Measurements from ENCODE around the gene DLX2.
A peak's percentile ranks its signal among the peaks of the same experiment; 100 is the strongest.

The DLX2 gene

DNA sequence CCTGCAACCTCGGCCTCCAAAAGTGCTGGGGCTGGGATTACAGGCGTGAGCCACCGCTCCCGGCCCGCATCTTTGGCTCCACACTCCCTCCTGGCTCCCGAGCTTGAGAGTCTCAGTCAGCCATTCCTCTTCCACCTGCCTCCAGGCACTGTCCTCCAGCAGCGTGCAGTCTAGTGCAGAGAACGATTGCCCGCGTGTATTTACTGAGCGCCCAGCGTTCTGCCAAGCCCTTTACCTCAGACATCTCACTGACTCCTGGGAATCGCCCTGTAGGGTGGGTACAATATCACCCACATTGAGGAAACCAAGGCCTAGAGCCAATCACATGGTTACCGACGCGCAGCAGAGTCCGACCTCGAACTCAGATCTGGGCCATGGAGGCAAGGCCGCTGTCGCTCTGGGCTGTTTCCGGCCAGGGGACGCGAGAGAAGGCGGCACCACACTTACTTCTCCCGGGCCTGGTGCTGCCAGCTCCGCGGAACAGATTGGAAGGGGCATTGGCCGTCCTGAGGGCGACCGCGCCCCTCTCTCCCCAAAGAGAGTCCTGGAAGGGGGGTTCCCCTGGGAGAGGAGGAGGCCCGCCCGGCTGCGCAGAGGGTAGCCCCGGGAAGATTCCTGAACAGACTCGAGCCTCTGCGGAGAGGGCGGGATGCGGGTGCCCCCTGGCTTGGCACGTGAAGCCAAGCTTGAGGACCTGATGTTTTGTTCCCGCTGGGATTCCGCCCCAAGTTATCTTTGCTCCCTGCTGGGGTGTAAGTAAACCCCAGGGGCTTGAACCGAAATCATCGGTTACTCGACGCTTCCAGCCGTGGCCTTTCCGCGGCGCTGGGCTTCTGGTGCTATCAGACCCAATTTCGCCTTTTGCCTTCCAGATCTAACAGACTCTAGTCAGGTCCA, 5.2 kb upstream of the DLX2 start:
- DNase-seq = no peak

DNA sequence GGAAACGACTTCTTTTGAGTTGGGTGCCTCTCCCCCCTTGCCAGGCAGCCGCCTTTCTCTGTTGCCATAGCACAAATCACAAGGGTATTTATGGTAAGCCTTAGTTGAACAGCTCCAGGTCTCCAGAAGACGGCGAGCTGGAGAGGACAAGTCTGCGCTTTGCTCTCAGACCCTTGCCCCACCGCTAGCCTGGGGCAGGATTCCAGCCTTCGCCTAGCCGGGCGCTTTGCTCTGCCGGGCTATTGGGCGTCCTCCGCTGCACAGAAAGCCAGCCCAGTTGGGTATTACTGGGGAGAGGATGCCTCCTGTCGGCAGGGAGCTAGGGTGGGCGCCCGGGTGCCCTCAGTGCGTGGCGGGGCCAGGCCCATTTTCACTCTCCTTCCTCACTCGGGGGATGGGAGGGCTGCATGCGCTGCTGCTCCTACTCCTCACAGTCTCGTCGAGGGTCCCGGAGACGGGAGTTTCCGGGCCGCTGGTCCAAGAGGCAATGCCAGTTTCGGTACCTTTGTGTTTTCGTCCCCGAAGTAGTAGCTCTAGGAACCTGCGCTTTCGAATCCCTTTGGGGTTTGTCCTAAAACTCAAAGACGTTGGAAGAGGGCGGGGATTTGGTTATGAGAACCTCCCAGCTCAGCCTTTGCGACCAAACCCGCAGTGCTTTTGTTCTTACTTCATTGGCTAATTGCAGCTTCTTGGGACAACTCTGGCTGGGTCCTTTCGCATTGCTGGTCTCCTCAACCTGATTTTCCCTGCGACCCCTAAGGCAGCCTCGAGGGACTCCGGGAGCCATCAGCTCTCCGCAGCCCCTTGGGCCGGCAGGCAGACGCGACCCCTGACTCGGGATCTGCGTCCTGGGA, 3.6 kb upstream of the DLX2 start:
- peak; percentile 39 to 44 for DNase-seq

DNA sequence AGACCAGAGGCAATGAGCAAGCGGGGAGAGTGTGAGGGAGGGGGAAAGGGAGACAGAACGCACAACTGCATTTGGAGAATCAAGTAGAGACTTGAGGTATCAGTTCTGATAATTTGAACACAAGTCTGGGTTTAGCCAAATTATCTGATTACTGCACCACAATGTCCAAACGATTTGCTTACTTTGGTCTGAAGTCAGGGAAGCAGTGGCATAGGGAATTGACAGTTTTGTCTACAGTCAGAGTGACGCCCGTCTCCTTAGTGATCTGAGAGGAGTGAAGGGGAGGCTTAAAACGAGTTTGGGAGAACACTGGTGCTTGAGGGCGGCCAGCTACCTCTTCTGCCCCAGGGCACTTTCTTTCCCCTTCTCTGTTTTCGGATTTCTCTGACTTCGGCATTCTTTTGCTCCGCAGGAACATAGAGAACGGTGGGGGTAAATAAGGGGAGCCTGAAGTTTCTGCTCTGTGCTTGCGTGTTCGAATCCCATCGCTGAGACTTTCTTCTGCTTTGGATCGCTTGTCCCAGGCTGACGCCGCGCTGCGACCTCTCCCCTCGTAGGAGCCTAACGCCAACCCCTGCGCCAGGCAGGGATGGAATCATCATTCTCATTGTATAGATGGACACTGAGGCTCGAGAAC, 2.9 kb upstream of the DLX2 start:
- DNase-seq = no peak

DNA sequence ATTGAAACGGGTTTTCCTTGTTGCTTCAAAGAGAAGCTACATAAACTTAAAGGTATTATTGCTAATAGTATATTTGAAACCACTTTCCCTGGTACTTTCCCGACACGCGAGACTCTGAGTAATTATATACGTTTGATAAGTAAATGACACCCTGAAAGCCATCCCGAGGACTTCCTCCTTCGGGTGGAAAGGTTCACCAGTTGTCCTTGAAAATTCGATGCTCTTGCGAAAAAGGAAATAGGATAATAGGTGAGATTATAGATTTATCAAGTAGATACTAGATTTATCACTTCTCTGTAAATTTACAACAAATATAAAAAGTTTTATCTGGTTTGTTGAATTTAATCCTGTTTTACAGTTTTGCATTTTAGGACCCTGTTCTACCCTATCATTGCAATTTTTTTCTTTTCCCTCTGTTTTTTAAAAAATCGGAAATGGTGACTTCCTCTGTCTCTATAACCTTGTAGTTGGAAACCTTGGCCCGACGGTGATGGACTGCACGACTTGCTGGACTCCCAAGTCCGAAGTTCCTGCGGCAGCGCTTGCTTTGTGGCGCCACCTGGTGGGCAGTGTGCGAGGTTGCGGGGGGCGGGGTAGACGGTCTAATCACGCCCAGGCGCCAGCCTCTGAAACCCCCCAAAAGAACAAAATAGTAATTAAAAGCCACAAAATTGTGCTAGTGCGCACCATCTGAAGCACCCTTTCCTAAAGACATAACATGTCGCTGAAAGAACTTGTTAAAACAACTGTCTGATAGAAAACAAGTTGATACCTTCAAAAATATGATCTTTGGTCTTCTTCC, 972 bp upstream of the DLX2 start:
- peak; percentile 75 to 76 for DNase-seq

DNA sequence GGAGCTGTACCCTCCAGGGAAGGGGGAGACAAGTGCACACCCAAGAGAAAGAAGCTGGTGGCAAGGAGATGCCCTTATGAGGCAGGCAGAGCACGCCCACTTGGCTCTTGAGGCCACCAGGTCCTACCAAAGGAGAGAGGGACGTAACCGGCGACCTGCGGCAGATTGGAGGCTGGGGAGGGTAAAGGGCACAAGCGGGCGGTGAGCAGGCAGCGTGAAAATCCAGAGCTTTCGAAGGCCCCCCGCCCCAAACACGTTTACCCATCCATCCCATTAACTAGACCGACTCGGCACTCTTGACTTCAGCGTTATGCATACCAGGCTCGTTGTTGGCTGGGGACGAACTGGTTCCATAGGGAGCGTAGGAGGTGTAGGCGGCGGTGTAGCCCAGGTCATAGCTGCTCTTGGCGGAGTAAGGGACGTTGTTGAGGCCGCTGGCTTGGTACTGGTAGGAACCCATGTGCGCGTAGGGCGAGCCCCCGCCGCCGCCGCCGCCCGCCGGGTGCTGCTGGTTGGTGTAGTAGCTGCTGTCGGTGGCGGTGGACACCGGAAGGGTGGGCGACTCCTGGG, 794 bp downstream of the DLX2 start:
- DNase-seq = no peak

DNA sequence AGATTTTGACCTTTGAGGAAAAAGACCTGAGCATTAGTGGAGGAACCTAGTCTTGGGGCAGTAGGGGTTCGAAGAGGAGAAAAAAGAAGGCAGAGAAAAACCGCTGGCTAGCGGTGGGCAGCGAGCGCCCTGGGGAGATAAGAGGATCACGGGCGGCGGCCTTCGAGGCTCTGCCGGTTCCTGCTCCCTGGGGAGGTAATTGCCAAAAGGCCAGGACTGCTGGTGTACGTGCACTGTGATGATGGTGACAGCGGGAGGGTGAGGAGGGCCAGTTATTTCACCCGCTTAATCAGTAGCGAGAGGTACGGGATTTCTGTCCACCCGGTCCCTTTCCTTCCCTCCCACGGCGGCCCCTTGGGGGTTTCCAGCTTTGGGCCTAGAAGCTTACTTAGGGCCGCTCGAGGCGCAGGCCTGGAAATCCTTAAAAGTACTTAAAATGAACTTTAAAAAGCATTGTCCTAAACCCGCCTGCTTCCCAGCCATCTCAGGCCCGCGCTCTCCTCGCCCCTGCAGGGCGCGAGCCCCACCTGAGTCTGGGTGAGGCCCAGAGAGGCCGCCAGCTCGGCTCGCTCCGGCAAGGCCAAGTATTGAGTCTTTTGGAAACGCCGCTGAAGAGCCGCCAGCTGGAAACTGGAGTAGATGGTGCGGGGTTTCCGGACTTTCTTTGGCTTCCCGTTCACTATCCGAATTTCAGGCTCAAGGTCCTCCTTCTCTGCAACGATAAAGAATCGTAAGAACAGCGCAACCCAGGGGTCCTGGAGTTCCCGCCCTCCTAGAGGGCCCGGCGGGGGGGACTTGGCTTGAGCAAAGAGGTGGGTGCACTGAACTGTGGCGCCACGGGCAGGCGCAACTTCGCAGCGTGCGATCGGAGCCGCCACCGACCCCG, 1.5 kb downstream of the DLX2 start:
- no peak for DNase-seq

DNA sequence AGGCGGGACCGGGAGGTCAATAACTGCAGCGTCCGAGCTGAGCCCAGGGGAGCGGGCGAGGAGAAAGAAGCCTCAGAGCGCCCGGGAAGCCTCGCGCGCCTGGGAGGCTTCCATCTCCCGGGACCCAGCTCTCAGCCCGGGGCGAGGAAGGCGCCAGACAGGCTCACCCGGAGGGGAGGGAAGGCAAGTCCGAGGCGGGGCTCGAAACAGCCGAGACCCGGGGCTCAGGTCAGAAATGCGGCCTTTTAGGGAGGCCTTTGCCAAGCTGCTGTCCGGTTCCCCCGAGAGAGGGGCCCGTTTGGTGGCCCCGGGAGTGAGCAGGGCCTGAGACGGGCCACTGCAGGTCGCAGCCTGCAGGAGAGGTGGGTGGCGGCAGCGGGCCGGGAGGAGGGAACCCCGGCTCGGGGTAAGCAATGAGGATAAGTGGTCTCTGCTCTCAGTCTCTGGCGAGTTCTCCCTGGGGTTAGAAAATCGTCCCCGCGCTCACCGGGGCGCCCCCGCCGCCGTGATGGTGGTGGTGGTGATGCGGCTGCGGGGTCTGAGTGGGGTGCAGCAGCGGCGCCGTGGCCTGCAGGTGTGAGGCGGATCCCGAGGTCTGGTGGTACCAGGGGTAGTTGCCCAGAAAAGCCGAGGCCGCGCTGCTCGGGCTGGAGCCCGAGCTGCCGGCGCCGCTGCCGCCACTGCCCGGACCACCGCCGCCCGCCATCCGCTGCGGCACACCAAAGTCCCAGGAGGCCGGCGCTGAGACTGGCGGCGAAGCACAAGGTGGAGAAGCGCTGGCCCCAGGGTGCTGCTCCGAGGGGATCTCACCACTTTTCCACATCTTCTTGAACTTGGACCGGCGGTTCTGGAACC, 2.4 kb downstream of the DLX2 start:
- DNase-seq = no peak

DNA sequence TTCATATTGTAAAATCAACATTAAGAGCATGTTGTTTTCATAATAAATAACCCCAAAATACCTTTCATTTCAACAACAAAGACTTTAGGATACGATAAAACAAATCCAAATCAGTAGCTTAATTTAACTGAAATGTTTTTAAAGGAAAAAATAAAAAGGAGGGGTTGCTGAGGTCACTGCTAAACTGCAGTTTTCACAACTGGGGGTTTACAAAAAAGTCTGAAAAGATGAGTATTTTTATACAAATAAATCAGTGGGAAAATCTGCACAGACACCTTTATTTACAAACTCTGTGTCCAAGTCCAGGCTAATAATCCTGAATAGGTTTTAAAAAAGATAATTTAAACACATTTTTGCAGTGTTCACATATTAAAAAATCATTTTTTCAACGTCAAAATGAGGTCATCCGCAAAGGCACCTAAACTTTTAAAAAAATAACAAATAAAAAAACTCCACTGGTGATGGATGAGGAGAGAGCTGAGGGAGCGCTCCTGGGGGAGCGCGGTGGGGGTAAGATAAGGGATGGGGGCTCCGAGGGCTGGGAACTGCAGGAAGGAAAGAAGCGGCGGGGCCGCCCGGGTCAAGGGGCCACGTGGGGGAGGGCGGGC, 3.1 kb downstream of the DLX2 start:
- DNase-seq = no peak

DNA sequence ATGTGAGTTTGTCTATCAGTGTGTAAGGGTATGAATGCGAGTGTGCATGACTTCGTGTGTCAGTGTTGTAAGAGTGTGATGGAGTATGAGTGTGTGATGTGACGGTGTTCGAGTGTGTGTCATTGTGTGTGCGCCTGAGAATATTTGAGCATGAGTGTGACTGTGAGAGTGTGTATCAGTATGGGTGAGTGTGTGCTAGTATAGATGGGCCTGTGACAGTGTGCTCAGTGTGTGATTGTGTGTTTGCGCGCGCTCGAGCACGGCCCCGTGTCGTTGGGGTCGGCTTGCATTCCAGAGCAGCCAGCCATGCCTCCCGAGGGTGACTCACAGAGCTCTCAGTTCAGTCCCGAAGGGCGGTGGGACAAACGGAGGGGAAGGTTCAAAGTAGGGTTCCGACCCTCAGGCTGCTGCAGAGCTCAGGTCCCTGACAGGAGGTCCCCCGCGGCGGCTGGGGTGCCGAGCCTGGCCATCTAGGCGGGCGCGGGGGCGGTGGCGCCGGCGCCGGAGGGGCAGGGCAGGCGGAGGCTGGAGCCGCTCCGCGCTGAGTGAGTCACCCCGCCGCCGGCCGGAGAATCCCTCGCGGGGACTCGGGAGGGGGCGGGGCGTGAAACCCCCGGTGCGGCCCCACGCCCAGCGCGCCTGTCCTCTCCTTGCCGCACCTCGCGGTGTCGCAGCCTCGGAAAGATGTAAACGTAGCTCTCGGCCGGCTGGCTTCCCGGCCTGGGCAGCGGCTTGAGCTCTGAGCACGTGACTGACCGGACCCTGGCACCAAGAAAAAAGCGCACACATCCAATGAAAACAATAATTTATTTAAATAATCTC, 3.8 kb downstream of the DLX2 start:
- DNase-seq = no peak

DNA sequence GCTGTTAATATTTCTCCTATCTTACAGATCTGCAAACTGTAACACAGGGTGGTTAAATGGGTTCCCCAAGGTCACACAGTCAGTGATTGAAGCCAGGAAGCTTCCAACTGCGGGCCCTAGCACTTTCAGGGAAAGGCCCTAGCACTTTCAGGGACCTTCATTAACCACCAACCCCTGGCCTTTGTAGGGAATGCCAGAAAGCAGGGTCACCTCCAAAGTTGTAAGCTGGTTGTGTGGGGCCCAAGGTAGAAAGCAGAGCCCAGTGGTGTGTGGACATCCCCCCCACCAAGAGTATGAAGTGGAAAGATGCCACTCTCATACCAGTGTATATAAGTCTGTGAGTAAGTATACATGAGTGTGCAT, 4.4 kb downstream of the DLX2 start:
- no peak for DNase-seq

DNA sequence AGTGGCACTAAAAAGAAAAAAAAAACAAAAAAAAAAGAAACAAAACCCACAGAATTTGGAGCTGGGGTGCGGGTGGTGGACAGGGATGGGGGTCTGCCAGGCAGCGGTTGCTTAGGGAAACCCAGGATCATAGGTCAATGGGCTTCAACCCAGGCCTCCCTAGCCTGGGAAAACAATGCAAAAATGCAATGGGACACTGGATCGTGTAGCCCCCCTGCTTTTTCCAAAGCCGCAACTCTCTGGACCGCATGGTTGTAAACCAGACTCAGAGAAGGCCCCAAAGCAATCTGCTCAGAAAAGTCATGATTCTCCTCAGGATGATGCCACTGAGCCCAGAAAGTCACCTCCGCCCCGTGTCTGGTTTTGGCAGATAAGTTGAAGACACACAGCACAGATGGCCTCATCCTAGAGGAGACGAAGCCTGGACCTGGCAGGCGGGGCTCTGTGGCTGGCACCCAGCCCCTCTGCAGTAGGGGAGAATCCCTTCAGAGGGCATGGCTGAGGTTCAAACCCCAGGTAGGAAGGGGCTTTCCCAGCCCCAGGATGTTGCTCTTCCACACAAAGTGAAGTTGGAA, 5.1 kb downstream of the DLX2 start:
- DNase-seq = no peak

DNA sequence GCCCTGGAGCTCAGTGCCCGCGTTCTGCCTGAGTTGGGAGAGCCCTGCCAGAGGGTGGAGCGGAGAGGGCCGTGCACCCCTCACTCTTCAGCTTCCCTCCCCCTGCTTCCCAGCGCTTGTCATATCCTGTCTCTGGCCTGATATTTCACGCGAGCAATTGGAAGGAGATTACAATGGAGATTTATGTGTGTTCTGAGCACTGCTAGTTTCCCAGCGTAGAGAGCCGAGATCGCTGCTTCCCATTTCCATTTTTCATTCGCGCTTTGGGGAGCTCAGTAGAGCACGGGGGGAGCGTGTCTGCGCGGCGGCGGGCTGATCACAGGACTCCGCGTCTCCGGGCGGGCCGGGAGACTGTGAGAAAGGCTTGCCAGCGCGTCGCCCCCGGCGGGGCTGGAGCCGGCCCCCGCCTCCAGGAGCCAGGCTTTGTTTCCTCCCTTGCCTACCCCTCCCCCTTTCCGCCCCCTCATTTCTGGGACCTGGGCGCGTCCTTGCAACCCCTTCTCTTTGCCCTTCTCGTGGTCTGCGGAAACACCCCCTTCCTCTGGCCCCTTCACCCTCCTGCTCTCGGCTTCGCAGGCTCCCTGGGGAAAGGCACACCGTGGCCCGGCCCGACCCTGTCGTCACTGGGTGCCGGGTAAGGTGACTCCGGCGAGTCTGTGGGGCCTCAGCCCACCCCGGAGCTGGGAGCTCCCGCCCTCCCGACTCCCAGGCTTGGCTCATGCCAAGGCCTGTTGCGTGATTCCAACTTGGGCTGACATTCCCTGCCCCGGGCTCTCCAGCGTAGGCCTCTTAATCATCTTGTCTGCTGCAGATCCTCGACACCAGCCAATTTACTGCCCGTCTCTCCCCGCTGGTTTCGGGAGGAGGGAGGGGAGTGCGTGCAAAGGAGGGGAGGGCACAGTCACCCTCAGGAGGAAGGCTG, 5.8 kb downstream of the DLX2 start:
- DNase-seq = no peak

DNA sequence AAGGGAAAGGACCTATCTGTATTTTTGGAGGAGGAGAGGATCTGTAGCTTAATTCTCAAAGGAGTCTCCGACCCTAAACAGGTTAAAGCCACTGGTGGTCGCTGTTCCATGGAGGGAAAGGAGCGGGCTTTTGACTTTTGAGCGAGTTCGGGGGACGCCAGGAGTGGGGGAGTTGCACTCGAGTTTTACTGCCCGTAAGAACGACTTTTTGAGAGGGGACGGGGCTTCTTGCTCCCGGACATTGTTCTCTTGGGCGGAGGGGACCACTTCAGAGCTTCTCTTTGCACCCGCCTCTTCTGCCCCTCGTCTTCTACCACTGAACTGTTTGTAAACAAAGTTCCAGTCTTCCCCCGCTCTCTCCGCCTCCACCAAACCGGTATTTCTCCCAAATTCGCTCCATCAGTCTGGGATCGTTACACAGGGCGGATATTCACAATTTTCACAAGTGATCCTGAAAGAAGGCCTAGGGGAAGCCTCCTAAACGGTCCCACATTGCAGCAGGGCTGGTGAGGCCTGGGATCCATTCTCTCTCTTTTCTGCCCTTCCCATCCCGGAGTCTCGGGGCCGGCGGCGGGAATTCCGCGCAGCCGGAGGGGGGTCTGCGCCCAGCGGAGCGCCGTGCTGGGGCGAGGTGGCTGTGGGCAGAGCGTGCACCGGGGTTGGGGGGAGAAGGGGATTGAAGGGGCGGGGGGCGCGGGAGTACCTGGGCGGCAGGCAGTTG, 6.6 kb downstream of the DLX2 start:
- DNase-seq = no peak

DNA sequence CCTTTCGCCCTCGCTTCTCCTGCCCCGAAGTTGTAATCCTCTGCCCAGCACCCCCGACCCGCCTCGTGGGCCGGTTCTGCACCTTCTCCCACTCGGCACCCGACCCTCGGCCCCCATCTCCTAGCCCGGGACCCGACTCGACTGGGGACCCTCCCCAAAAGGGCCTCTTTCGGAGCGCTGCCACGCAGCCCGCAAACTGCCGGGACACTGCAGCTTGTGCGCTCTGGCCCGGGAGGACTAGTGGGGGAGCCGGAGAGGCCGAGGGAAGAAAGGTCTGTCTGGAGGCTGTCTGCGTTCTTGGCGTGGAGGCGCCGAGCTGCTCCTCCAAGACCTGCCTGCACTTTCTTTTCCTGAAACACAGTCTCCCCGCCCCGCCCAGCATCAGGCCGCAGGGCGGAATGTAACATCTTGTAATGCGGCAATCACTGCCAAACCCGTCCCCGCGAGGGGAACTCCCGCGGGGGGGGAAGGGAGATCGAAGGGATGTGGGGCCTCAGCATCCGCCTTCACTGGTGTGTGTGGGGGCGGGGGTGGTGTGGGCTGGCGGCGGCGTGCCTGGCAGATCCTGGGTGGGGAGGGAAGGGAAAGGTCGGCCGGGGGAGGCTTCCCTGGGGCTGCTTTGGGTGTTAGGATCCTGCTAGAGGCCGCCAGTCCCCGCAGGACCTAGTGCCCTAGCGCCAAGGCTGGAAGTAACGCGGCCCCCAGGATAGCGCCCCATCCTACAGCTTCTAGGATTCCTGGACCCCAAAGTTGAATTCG, 7.4 kb downstream of the DLX2 start:
- peak; percentile 32 to 36 for DNase-seq

DNA sequence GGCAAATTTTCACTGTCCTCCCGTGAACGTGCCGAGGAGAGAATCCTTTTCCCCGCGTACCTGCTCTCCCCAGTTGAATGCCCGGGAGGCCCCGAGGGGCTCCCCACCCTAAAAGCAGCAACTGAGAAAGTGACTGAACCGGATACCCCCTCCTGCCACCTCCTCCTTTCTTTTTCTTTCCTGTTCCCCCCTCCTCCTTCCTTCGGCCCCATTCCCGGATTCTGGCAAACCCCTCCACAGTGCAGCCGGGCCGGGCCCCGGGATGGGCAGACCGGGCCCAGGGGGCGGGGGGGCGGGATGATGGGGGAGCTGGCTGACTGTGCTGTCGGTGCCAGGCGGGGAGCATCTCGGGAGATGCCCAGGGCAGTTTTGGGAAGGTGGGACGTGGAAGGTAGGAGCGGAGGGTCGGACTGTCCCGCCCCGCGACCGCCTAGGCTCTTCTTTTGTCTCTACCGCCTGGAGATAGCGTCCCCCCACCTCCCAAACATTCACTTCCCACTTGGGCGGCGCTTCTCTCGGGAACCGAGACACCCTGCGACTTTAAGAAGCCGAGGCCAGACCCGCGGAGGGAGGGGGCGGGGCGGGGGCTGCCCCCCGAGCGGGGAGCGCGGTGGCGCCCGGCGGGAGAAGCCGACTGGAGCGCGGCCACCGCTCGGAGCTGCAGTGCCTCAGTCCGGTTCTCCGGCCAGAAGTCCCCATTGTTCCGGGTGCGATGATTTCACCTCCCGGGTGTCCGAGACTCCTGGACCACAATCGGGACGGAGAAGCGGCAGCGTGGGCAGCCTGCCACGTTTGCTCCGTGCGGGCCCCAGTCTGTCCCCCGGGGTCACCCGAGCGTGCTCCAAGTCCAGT, 8.2 kb downstream of the DLX2 start:
- no peak for DNase-seq
